ENCODE data around the gene SFPQ. TPM values are rescaled to one million over a fixed set of nuclear protein-coding genes. Genes with fewer than 3 reads are reported as not detected.

The SFPQ gene
- total and polyA plus RNA-seq, 2 of the 8 experiments (the other 6 are each of a cell fraction or from before 2014, with no cell fraction given), result 118 to 469 TPM

DNA sequence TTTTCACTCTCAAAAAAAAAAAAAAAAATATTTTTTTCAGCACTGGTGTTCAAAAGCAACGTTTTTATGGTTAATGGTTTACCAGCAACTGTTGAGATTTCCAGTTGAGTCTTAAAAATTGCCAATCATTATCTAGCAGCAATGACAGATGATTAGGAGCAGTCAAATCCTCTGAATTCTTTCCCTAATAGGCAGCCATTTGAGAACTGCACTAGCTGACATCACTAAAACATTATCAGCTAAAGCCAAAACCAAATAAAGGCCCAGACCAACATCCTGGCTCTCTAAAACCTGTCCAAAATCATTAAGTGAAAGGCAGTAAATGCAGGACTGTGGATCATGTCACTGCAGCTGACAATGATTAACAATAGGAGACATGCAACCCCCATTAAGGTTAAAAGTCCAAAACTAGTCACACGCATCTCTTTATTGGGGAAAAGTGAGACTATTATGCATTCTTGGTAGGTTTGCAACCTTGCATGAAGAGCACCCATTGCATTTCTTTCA, 14.0 kb downstream of the SFPQ start:
- Histone ChIP-seq H3K27ac (ENCODE audit: low read depth, low read length) (no peak overlapping the region), H3K27me3 (replicated peaks in 1 of 4; ENCODE audit: control insufficient read depth in 3 of 4, extremely low read depth in 1 of 4, insufficient read depth in 3 of 4, low read length in 3 of 4) (no peaks in the 10 kb centered on the region), H4K8ac (ENCODE audit: extremely low read depth, insufficient read depth, low read length) (no peak overlapping the region), H2BK120ac (replicated peaks; ENCODE audit: low read depth, low read length) (no peak overlapping the region), H3K4me3 (ENCODE audit: extremely low read depth in 1 of 4, insufficient read depth in 2 of 4, low read depth in 3 of 4, low read length in 4 of 4) (no peak overlapping the region), H3K18ac (ENCODE audit: extremely low read depth, low read length) (no peak overlapping the region), H2AK5ac (ENCODE audit: low read depth, low read length) (no peak overlapping the region), H2BK5ac (ENCODE audit: low read depth, low read length) (no peak overlapping the region), H3K9ac (replicated peaks in 1 of 4; ENCODE audit: extremely low read depth in 1 of 4, low read depth in 3 of 4, low read length in 3 of 4) (no peak overlapping the region), H2BK20ac (ENCODE audit: low read length) (no peak overlapping the region), H3K4ac (replicated peaks; ENCODE audit: insufficient read length, low read depth, low read length) (no peak overlapping the region), H2AFZ (ENCODE audit: low read length) (no peak overlapping the region), H2BK15ac (ENCODE audit: low read length) (no peak overlapping the region), H2BK12ac (ENCODE audit: low read depth, low read length) (no peak overlapping the region), H4K5ac (ENCODE audit: insufficient read length, low read depth, low read length) (no peak overlapping the region), H3K23me2 (ENCODE audit: low read depth, low read length) (no peaks in the 10 kb centered on the region), H3K36me3 (ENCODE audit: control insufficient read depth in 2 of 4, insufficient read depth in 4 of 4, low read length in 3 of 4) (peaks cover 19 to 92% (median 71%) of the 10 kb centered on the region in 4 experiments), H3K56ac (replicated peaks; ENCODE audit: insufficient read length, low read depth, low read length) (no peak overlapping the region), H3K79me2 (ENCODE audit: control insufficient read depth in 1 of 2, insufficient read depth in 2 of 2, low read length in 2 of 2) (peaks cover 0 to 49% of the 10 kb centered on the region in 2 experiments; a peak in 3 of 4 replicates), H3K14ac (ENCODE audit: insufficient read length) (no peak overlapping the region), H3K23ac (ENCODE audit: insufficient read length) (no peak overlapping the region), H3K4me1 (replicated peaks in 1 of 4; ENCODE audit: control insufficient read depth in 3 of 4, insufficient read depth in 4 of 4, low read length in 3 of 4) (peaks cover 0 to 2% (median 0%) of the 10 kb centered on the region in 4 experiments; a peak in 2 of 7 replicates), H3K4me2 (ENCODE audit: insufficient read depth in 1 of 2, low read depth in 2 of 2, low read length in 2 of 2) (0 out of 4 replicates have a peak overlapping the region, but pooled peaks of 1 of the 2 experiments have one; percentile 21), H3K9me3 (ENCODE audit: insufficient read depth in 2 of 2, low read depth in 1 of 2, low read length in 1 of 2) (no peaks in the 10 kb centered on the region), H4K20me1 (replicated peaks in 1 of 2; ENCODE audit: control insufficient read depth in 1 of 2, insufficient read depth in 2 of 2, low read length in 2 of 2) (peaks cover 25 to 41% of the 10 kb centered on the region in 2 experiments), H3K79me1 (ENCODE audit: low read depth, low read length) (peaks cover 2% of the 10 kb centered on the region), H4K91ac (replicated peaks; ENCODE audit: insufficient read length, low read length) (no peak overlapping the region)
- 86% methylated on average over 2 of the region's 2 CpGs; no CpG with 5 or more reads in 1 of the 2 experiments for WGBS, 2 experiments (ENCODE audit: extremely low coverage in 1 of 2, insufficient coverage in 1 of 2, insufficient read length in 1 of 2, insufficient replicate concordance in 2 of 2, low coverage in 1 of 2, low lambda C conversion rate in 2 of 2, missing lambda C conversion rate in 1 of 2)
- DNase-seq (ENCODE audit: low read depth in 1 of 2, low spot score in 2 of 2) (no peak), FAIRE-seq (no peak)
- CTCF ChIA-PET (ENCODE audit: partially characterized antibody), result interaction anchor here (0.7 kb wide), 1 partner anchor 277 kb away, joined by 3 read pairs; no protein-coding TSS in a partner anchor
- TF ChIP-seq POLR2AphosphoS5 (IDR thresholded peaks at IDR 0.05; ENCODE audit: low read depth, low read length) (peak; percentile 36; the same call in 1 of the 2 replicates), CHD2 (IDR thresholded peaks at IDR 0.05; ENCODE audit: low read length) (no peak)
- POLR2A ChIA-PET (ENCODE audit: partially characterized antibody), result interaction anchor here (0.8 to 9.7 kb wide), 9 partner anchors 8 to 259 kb away, joined by 3 to 97 read pairs (median 4); partner anchors contain the start of genes DLGAP3 and SFPQ
